Ovary (tissue), 9 donors: ENCODE results near the gene MAPKAPK2. TPM values are rescaled to one million over a fixed set of nuclear protein-coding genes. Genes with fewer than 3 reads are reported as not detected.

ENCODE experiments used
- DNase-seq, 5 donors: peaks; one replicate each; pipeline ENCODE4 v3.0.0-alpha.2; 2019 to 2020
- H3K27ac ChIP-seq, 2 donors: fragments of 200-600 bp; one replicate each; pipeline versions ENCODE4 v1.5.1 to v1.8.0; 2019 to 2022
- H3K27me3 ChIP-seq: fragments of 200-600 bp; one replicate; pipeline ENCODE4 v1.8.0; 2022
- H3K36me3 ChIP-seq: fragments of 200-600 bp; sonication (generic); one replicate; pipeline ENCODE4 v1.5.1; 2019
- H3K4me1 ChIP-seq: one replicate; pipeline ENCODE4 v1.8.1; 2013; ENCODE audit warnings: mild to moderate bottlenecking, moderate library complexity; ENCODE audit not compliant: insufficient read depth
- H3K4me3 ChIP-seq: fragments of 200-600 bp; sonication (generic); one replicate; pipeline ENCODE4 v1.5.1; 2017
- H3K9me3 ChIP-seq, 2 donors: fragments of 200-600 bp in 1 of 2; sonication (generic) in 1 of 2; one replicate each; pipeline versions ENCODE4 v1.5.1 to v1.8.1; 2013 to 2019; ENCODE audit warnings: mild to moderate bottlenecking in 1 of 2, moderate library complexity in 1 of 2
- CTCF ChIP-seq, 3 donors: fragments of 450-650 bp in 2 of 3; fragments of 200-600 bp in 1 of 3; IDR thresholded peaks; one replicate each; pipeline versions ENCODE4 v1.5.1 to v1.8.0; 2016 to 2022; ENCODE audit warnings: antibody characterized with exemption in 3 of 3, mild to moderate bottlenecking in 1 of 3
- EP300 ChIP-seq: sonication (generic); formaldehyde crosslinking; IDR thresholded peaks from one replicate; pipeline ENCODE4 v1.6.1; 2017; ENCODE audit warnings: antibody characterized with exemption
- POLR2A ChIP-seq: fragments of 450-650 bp; IDR thresholded peaks from one replicate; pipeline ENCODE4 v1.6.1; 2017; ENCODE audit warnings: antibody characterized with exemption, mild to moderate bottlenecking, moderate library complexity
- WGBS, 3 donors: extraction: QIAGEN DNeasy Blood & Tissue Kit in 1 of 3; methylation state at CpG; one replicate each; pipeline versions ENCODE4 v1.1.5 to v1.1.7; 2013 to 2017; 5-methylcytosine and 5-hydroxymethylcytosine counted together
- intact Hi-C, 4 donors: fragments of 100-400 bp; cut with DNase I; formaldehyde crosslinking; loops; one replicate each; pipeline versions ENCODE4 v1.11.0 to v1.15.1; 2022 to 2023
- polyA plus RNA-seq, 2 donors: library from polyadenylated mRNA; stranded (reverse); fragments of 200-250 nt in 1 of 2; fragments of 350-450 nt in 1 of 2; fragmentation: Illumina TruSeq in 1 of 2; extraction: RNeasy Lipid Tissue Mini Kit (QIAGEN cat#74804) in 1 of 2; gene quantifications; one replicate each; pipeline ENCODE4 v1.2.3, GENCODE V29; 2013 to 2014
- total RNA-seq, 7 donors: library from RNA; depleted of rRNA in 2 of 7; stranded (reverse); fragments of >200 nt in 2 of 7; fragmentation: NEBNext Ultra II Directional in 3 of 7; extraction: Animal tissue kit (Norgen Biotek cat#: 25700) in 3 of 7; gene quantifications; one replicate each; pipeline versions ENCODE4 v1.1.0 to v1.2.4, GENCODE V29; 2016 to 2023
- donor health status: DM: no; HTN: no; CAD: no; lungs with moderate emphysema.
- donor health status: DM: no; HTN: no; CAD: no.
- donor health status: Bipolar disorder and iron deficiency.
- donor health status: DM: yes; HTN: yes; CAD: no.
- donor health status: DM: no; HTN: no; CAD: no.
- donor health status: DM: yes; HTN: yes; CAD: no.

The MAPKAPK2 gene
- total and polyA plus RNA-seq, 9 donors: 28.4 to 71.2 (median 64.7) TPM

GRCh38 chr1:206684003-206684402, 702 bp upstream of the MAPKAPK2 start:
- H3K36me3 ChIP-seq: no peaks in the 10 kb centered on the region
- 46 to 61% (median 51%) methylated on average over 8 of the region's 8 CpGs for WGBS, 3 donors
- intact Hi-C loops: no loop called here
- DNase-seq: no peak
- peaks cover 10% of the 10 kb centered on the region for H3K4me1 ChIP-seq
- H3K9me3 ChIP-seq: no peaks in the 10 kb centered on the region
- no peaks in the 10 kb centered on the region for H3K27me3 ChIP-seq
- no peak for TF ChIP-seq POLR2A
- TF ChIP-seq CTCF (IDR thresholded peaks at IDR 0.05): no peak
- TF ChIP-seq EP300: no peak
- no peak overlapping the region for H3K4me3 ChIP-seq
- H3K27ac ChIP-seq: no peak overlapping the region

- H3K36me3 ChIP-seq: no peaks in the 10 kb centered on the region
- H3K9me3 ChIP-seq: no peaks in the 10 kb centered on the region
- no peak for TF ChIP-seq EP300
- no peak for TF ChIP-seq CTCF (IDR thresholded peaks at IDR 0.05)
- TF ChIP-seq POLR2A: no peak
- WGBS, 3 donors: 0 to 1% (median 1%) methylated on average over 30 to 48 of the region's 48 CpGs
- H3K4me1 ChIP-seq: peaks cover 17% of the 10 kb centered on the region
- H3K4me3 ChIP-seq: peak overlapping the region; percentile 66
- no peaks in the 10 kb centered on the region for H3K27me3 ChIP-seq
- H3K27ac ChIP-seq: peak overlapping the region; percentile 84 to 98
- intact Hi-C loops: no loop called here
- peak; percentile 36 to 70 (median 59) for DNase-seq
Observed at GRCh38 chr1:206685334-206685768, 646 bp downstream of the MAPKAPK2 start.

- peak; percentile 59 to 81 (median 68) for DNase-seq
- TF ChIP-seq POLR2A: peak; percentile 45
- no peak for TF ChIP-seq CTCF (IDR thresholded peaks at IDR 0.05)
- intact Hi-C loops: no loop called here
- Histone ChIP-seq H3K9me3 (no peaks in the 10 kb centered on the region), H3K4me3 (peak overlapping the region; percentile 66), H3K27ac (peak overlapping the region; percentile 84 to 88), H3K36me3 (no peaks in the 10 kb centered on the region), H3K4me1 (peaks cover 20% of the 10 kb centered on the region), H3K27me3 (no peaks in the 10 kb centered on the region)
- WGBS, 3 donors: 0% methylated on average over 37 to 48 of the region's 48 CpGs
Observed at GRCh38 chr1:206685769-206686477, 1.2 kb downstream of the MAPKAPK2 start.

GRCh38 chr1:206686478-206687249, 2.0 kb downstream of the MAPKAPK2 start:
- H3K27ac ChIP-seq: peak overlapping the region; percentile 84 to 88
- intact Hi-C loops: no loop called here
- peaks cover 25% of the 10 kb centered on the region for H3K4me1 ChIP-seq
- TF ChIP-seq EP300 (no peak), CTCF (IDR thresholded peaks at IDR 0.05) (no peak), POLR2A (no peak)
- no peaks in the 10 kb centered on the region for H3K9me3 ChIP-seq
- peak overlapping the region; percentile 66 for H3K4me3 ChIP-seq
- no peaks in the 10 kb centered on the region for H3K27me3 ChIP-seq
- H3K36me3 ChIP-seq: no peaks in the 10 kb centered on the region
- no peak for DNase-seq
- WGBS, 3 donors: 3 to 9% (median 4%) methylated on average over 8 of the region's 8 CpGs
